ENCODE measurements around the gene RELN. TPM values are rescaled to one million over a fixed set of nuclear protein-coding genes. Genes with fewer than 3 reads are reported as not detected.

Gene RELN
- total RNA-seq, 2 experiments from 2014 or later, result not detected

DNA sequence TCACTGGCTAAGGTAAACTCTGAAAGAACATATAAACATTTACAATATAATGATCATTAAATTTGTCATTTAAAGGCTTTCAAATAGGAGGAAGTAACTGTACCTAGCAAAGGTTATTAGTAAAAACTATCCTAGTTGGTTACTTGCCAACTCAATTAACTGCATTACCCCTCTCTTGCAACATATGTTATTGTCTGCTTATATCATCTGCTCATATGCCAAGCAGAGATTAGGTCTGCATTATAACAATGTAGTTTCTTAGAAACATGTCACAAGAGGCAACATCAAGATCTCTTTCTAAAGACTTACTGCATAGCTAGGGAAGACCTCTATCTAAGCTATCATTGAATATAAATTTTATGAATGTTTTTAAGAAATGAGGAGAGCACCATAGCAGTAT, 132.5 kb downstream of the RELN start:
- Histone ChIP-seq H3K4me1 (ENCODE audit: insufficient read depth, low read length) (no peaks in the 10 kb centered on the region), H3K27me3 (ENCODE audit: control insufficient read depth in 1 of 2, insufficient read depth in 2 of 2, low read length in 2 of 2) (no peaks in the 10 kb centered on the region), H3K36me3 (ENCODE audit: insufficient read depth, low read length) (no peaks in the 10 kb centered on the region), H3K27ac (ENCODE audit: low read depth in 1 of 2, low read length in 2 of 2) (no peak overlapping the region), H3K9me3 (ENCODE audit: control insufficient read depth in 1 of 2, insufficient read depth in 1 of 2, low read length in 2 of 2) (no peaks in the 10 kb centered on the region), H3K4me3 (ENCODE audit: low read length) (no peak overlapping the region)
- intact Hi-C loops (cut with DNase I, micrococcal nuclease), result no loop called here
- H3K27me3 Mint-ChIP-seq, result peaks cover 10% of the 10 kb centered on the region
- CTCF ChIA-PET, result no interaction called here
- no peaks in the 10 kb centered on the region for H3K36me3 Mint-ChIP-seq (ENCODE audit: low read depth)
- ATAC-seq (ENCODE audit: poor library complexity) (no peak), DNase-seq (no peak)
- H3K9me3 Mint-ChIP-seq, result no peaks in the 10 kb centered on the region
- H3K27ac Mint-ChIP-seq, result no peak overlapping the region
- no peaks in the 10 kb centered on the region for H3K4me1 Mint-ChIP-seq (ENCODE audit: low read depth)
- no peak overlapping the region for H3K4me3 Mint-ChIP-seq
- TF ChIP-seq, protein P1, sequence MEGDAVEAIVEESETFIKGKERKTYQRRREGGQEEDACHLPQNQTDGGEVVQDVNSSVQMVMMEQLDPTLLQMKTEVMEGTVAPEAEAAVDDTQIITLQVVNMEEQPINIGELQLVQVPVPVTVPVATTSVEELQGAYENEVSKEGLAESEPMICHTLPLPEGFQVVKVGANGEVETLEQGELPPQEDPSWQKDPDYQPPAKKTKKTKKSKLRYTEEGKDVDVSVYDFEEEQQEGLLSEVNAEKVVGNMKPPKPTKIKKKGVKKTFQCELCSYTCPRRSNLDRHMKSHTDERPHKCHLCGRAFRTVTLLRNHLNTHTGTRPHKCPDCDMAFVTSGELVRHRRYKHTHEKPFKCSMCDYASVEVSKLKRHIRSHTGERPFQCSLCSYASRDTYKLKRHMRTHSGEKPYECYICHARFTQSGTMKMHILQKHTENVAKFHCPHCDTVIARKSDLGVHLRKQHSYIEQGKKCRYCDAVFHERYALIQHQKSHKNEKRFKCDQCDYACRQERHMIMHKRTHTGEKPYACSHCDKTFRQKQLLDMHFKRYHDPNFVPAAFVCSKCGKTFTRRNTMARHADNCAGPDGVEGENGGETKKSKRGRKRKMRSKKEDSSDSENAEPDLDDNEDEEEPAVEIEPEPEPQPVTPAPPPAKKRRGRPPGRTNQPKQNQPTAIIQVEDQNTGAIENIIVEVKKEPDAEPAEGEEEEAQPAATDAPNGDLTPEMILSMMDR (IDR thresholded peaks at IDR 0.05), result no peak
- POLR2A ChIA-PET, result interaction anchor here (0.8 kb wide), 1 partner anchor 58 kb away, joined by 3 read pairs; no protein-coding TSS in a partner anchor

DNA sequence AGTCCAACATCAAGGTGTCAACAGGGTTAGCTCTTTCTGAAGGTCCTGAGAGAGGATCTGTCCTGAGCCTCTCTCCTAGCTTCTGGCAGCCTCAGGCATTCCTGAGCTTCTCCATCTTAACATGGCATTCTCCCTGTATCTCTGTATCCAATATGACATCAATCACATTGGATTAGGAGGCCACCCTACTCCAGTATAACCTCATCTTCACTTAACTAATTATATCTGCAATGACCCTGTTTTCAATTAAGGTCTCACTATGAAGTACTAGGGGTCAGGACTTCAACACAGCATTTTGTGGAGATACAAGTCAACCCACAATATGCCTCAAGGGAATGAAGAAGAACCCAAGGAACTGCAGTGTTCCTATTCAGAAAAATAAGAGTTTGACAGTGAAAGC, 133.8 kb downstream of the RELN start:
- POLR2A ChIA-PET, result no interaction called here
- CTCF ChIA-PET, result interaction anchor here (0.7 kb wide), 1 partner anchor 120 kb away, joined by 4 read pairs; no protein-coding TSS in a partner anchor
- TF ChIP-seq, protein P1 (IDR thresholded peaks at IDR 0.05), result no peak
- no peaks in the 10 kb centered on the region for H3K36me3 Mint-ChIP-seq (ENCODE audit: low read depth)
- Histone ChIP-seq H3K4me1 (ENCODE audit: insufficient read depth, low read length) (no peaks in the 10 kb centered on the region), H3K9me3 (ENCODE audit: control insufficient read depth in 1 of 2, insufficient read depth in 1 of 2, low read length in 2 of 2) (no peaks in the 10 kb centered on the region), H3K4me3 (ENCODE audit: low read length) (no peak overlapping the region), H3K36me3 (ENCODE audit: insufficient read depth, low read length) (no peaks in the 10 kb centered on the region), H3K27ac (ENCODE audit: low read depth in 1 of 2, low read length in 2 of 2) (no peak overlapping the region), H3K27me3 (ENCODE audit: control insufficient read depth in 1 of 2, insufficient read depth in 2 of 2, low read length in 2 of 2) (no peaks in the 10 kb centered on the region)
- H3K27me3 Mint-ChIP-seq, result peaks cover 14% of the 10 kb centered on the region
- H3K4me1 Mint-ChIP-seq (ENCODE audit: low read depth), result no peaks in the 10 kb centered on the region
- no peak for DNase-seq
- no peak overlapping the region for H3K27ac Mint-ChIP-seq
- intact Hi-C loops (cut with DNase I, micrococcal nuclease), result no loop called here
- no peak overlapping the region for H3K4me3 Mint-ChIP-seq
- peaks cover 3% of the 10 kb centered on the region for H3K9me3 Mint-ChIP-seq
- no peak for ATAC-seq (ENCODE audit: poor library complexity)

DNA sequence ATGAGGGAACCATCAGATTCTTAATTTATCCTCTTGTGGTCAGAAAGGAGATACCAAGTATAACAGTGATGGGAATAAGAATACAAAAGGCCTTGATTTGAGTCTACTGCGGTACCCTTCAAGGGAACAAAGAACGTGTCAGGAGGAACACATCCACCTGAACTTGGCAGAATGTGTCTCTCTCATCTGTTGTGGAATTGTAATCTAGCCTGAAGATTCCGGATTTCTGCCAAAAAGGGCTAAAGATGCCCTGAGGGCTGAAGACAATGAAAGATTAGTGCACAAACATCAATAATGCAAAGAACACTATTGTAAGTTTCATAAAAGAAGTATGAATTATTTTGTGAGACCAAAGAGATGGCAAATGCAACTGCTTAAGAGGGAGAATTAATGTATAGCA, 134.8 kb downstream of the RELN start:
- H3K27me3 Mint-ChIP-seq, result peaks cover 14% of the 10 kb centered on the region
- TF ChIP-seq, protein P1 (IDR thresholded peaks at IDR 0.05), result no peak
- H3K4me1 Mint-ChIP-seq (ENCODE audit: low read depth), result no peaks in the 10 kb centered on the region
- intact Hi-C loops (cut with DNase I, micrococcal nuclease), result no loop called here
- no peak overlapping the region for H3K27ac Mint-ChIP-seq
- ATAC-seq (ENCODE audit: poor library complexity) (no peak), DNase-seq (no peak)
- peaks cover 3% of the 10 kb centered on the region for H3K9me3 Mint-ChIP-seq
- no peak overlapping the region for H3K27ac ChIP-seq (ENCODE audit: low read depth in 1 of 2, low read length in 2 of 2)
- no peaks in the 10 kb centered on the region for H3K9me3 ChIP-seq (ENCODE audit: control insufficient read depth in 1 of 2, insufficient read depth in 1 of 2, low read length in 2 of 2)
- H3K4me1 ChIP-seq (ENCODE audit: insufficient read depth, low read length), result no peaks in the 10 kb centered on the region
- H3K27me3 ChIP-seq (ENCODE audit: control insufficient read depth in 1 of 2, insufficient read depth in 2 of 2, low read length in 2 of 2), result no peaks in the 10 kb centered on the region
- H3K4me3 ChIP-seq (ENCODE audit: low read length), result no peak overlapping the region
- POLR2A ChIA-PET, result no interaction called here
- H3K36me3 ChIP-seq (ENCODE audit: insufficient read depth, low read length), result no peaks in the 10 kb centered on the region
- CTCF ChIA-PET, result no interaction called here
- no peak overlapping the region for H3K4me3 Mint-ChIP-seq
- no peaks in the 10 kb centered on the region for H3K36me3 Mint-ChIP-seq (ENCODE audit: low read depth)

Measured in CD4-positive, alpha-beta T cell (primary cell).